Suprapubic skin (tissue), 4 donors: ENCODE data around the gene PTPRN2. TPM values are rescaled to one million over a fixed set of nuclear protein-coding genes. Genes with fewer than 3 reads are reported as not detected.

Experiments
- DNase-seq, 2 donors: peaks; one replicate each; pipeline ENCODE4 v3.0.0-alpha.2; 2019; ENCODE audit warnings: low spot score in 2 of 2
- H3K27ac ChIP-seq: fragments of 200-600 bp; sonication (generic); one replicate; pipeline ENCODE4 v1.5.1; 2019
- H3K27me3 ChIP-seq: fragments of 200-600 bp; sonication (generic); one replicate; pipeline ENCODE4 v1.5.1; 2019
- H3K36me3 ChIP-seq: fragments of 200-600 bp; sonication (generic); one replicate; pipeline ENCODE4 v1.5.1; 2019
- H3K4me1 ChIP-seq: fragments of 200-600 bp; sonication (generic); one replicate; pipeline ENCODE4 v1.5.1; 2019
- H3K4me3 ChIP-seq: fragments of 200-600 bp; sonication (generic); one replicate; pipeline ENCODE4 v1.5.1; 2019; ENCODE audit warnings: mild to moderate bottlenecking
- H3K9me3 ChIP-seq: fragments of 200-600 bp; sonication (generic); one replicate; pipeline ENCODE4 v1.5.1; 2019
- CTCF ChIP-seq, 2 donors: fragments of 200-600 bp in 1 of 2; fragments of 450-650 bp in 1 of 2; sonication (generic) in 1 of 2; IDR thresholded peaks; one replicate each; pipeline ENCODE4 v1.5.1; 2016 to 2019; ENCODE audit warnings: antibody characterized with exemption in 2 of 2, mild to moderate bottlenecking in 1 of 2, moderate library complexity in 1 of 2
- EP300 ChIP-seq: sonication (generic); formaldehyde crosslinking; IDR thresholded peaks from one replicate; pipeline ENCODE4 v1.6.1; 2017; ENCODE audit warnings: antibody characterized with exemption
- POLR2A ChIP-seq, 2 donors: fragments of 450-650 bp; IDR thresholded peaks; one replicate each; pipeline ENCODE4 v1.6.1; 2017; ENCODE audit warnings: antibody characterized with exemption in 2 of 2, mild to moderate bottlenecking in 2 of 2, moderate library complexity in 2 of 2
- POLR2AphosphoS5 ChIP-seq, 3 donors: sonication (generic); formaldehyde crosslinking; IDR thresholded peaks; one replicate each; pipeline ENCODE4 v1.6.1; 2017; ENCODE audit warnings: antibody characterized with exemption in 3 of 3
- WGBS: methylation state at CpG from one replicate; pipeline ENCODE4 v1.1.5; 2018; 5-methylcytosine and 5-hydroxymethylcytosine counted together
- total RNA-seq, 4 donors: library from RNA; depleted of rRNA; stranded (reverse); fragments of >200 nt; gene quantifications; one replicate each; pipeline ENCODE4 v1.1.0, GENCODE V29; 2016

PTPRN2 gene
- total RNA-seq, 4 donors from 2014 or later, result 0.23 to 1.8 (median 1.3) TPM

GRCh38 chr7:157580324-157580723 is 1007.3 kb downstream of the PTPRN2 start:
- whole genome bisulfite sequencing, result 83% methylated on average over 7 of the region's 10 CpGs
- no peaks in the 10 kb centered on the region for H3K4me1 ChIP-seq
- TF ChIP-seq CTCF (IDR thresholded peaks at IDR 0.05) (no peak), POLR2AphosphoS5 (IDR thresholded peaks at IDR 0.05) (no peak), EP300 (no peak), POLR2A (IDR thresholded peaks at IDR 0.05) (no peak)

GRCh38 chr7:157579425-157579824 is 1008.2 kb downstream of the PTPRN2 start:
- Histone ChIP-seq H3K4me3 (no peak overlapping the region), H3K36me3 (no peaks in the 10 kb centered on the region), H3K27me3 (peaks cover 29% of the 10 kb centered on the region), H3K27ac (no peak overlapping the region), H3K4me1 (no peaks in the 10 kb centered on the region), H3K9me3 (no peaks in the 10 kb centered on the region)
- TF ChIP-seq POLR2A (IDR thresholded peaks at IDR 0.05) (no peak), POLR2AphosphoS5 (IDR thresholded peaks at IDR 0.05) (no peak), CTCF (IDR thresholded peaks at IDR 0.05) (no peak), EP300 (no peak)
- no peak for DNase-seq
- WGBS, result 54% methylated on average over 16 of the region's 16 CpGs

More at GRCh38 chr7:157580324-157580723, 1007.3 kb downstream of the PTPRN2 start:
- Histone ChIP-seq H3K4me3 (no peak overlapping the region), H3K27ac (no peak overlapping the region), H3K36me3 (no peaks in the 10 kb centered on the region), H3K27me3 (peaks cover 31% of the 10 kb centered on the region), H3K9me3 (no peaks in the 10 kb centered on the region)
- no peak for DNase-seq

- TF ChIP-seq POLR2A (IDR thresholded peaks at IDR 0.05) (no peak), EP300 (no peak), POLR2AphosphoS5 (IDR thresholded peaks at IDR 0.05) (no peak), CTCF (IDR thresholded peaks at IDR 0.05) (no peak)
- no peak overlapping the region for H3K27ac ChIP-seq
- no peaks in the 10 kb centered on the region for H3K9me3 ChIP-seq
- no peaks in the 10 kb centered on the region for H3K36me3 ChIP-seq
- no peak for DNase-seq
- H3K27me3 ChIP-seq, result peaks cover 34% of the 10 kb centered on the region
- WGBS, result 93% methylated on average over 15 of the region's 31 CpGs
- H3K4me1 ChIP-seq, result no peaks in the 10 kb centered on the region
- H3K4me3 ChIP-seq, result no peak overlapping the region
Measured at GRCh38 chr7:157577796-157578339, 1009.8 kb downstream of the PTPRN2 start.

GRCh38 chr7:157577061-157577460 is 1010.6 kb downstream of the PTPRN2 start:
- 84% methylated on average over 12 of the region's 14 CpGs for WGBS
- Histone ChIP-seq H3K36me3 (no peaks in the 10 kb centered on the region), H3K4me3 (no peak overlapping the region), H3K27me3 (peaks cover 34% of the 10 kb centered on the region), H3K27ac (no peak overlapping the region), H3K4me1 (no peaks in the 10 kb centered on the region), H3K9me3 (no peaks in the 10 kb centered on the region)
- TF ChIP-seq POLR2A (IDR thresholded peaks at IDR 0.05) (no peak), CTCF (IDR thresholded peaks at IDR 0.05) (no peak), POLR2AphosphoS5 (IDR thresholded peaks at IDR 0.05) (no peak), EP300 (no peak)
- no peak for DNase-seq

GRCh38 chr7:157576415-157576814 is 1011.2 kb downstream of the PTPRN2 start:
- no peak overlapping the region for H3K27ac ChIP-seq

More at GRCh38 chr7:157576415-157576814, 1011.2 kb downstream of the PTPRN2 start:
- 45% methylated on average over 24 of the region's 36 CpGs for WGBS
- H3K27me3 ChIP-seq, result peaks cover 34% of the 10 kb centered on the region
- no peak overlapping the region for H3K4me3 ChIP-seq
- no peaks in the 10 kb centered on the region for H3K36me3 ChIP-seq
- no peak for DNase-seq
- no peaks in the 10 kb centered on the region for H3K9me3 ChIP-seq
- TF ChIP-seq POLR2A (IDR thresholded peaks at IDR 0.05) (no peak), CTCF (IDR thresholded peaks at IDR 0.05) (no peak), POLR2AphosphoS5 (IDR thresholded peaks at IDR 0.05) (no peak), EP300 (no peak)
- no peaks in the 10 kb centered on the region for H3K4me1 ChIP-seq
